ENCODE measurements around the gene CYP2C19. TPM values are rescaled to one million over a fixed set of nuclear protein-coding genes. Genes with fewer than 3 reads are reported as not detected.
"Not testable (repeated sequence)": the region's sequence is repeated elsewhere in the genome, so short reads cannot be mapped to it uniquely, and the experiment has no call there.

CYP2C19 gene
- total RNA-seq, 4 donors from 2014 or later: 23.1 to 146 (median 111) TPM

DNA sequence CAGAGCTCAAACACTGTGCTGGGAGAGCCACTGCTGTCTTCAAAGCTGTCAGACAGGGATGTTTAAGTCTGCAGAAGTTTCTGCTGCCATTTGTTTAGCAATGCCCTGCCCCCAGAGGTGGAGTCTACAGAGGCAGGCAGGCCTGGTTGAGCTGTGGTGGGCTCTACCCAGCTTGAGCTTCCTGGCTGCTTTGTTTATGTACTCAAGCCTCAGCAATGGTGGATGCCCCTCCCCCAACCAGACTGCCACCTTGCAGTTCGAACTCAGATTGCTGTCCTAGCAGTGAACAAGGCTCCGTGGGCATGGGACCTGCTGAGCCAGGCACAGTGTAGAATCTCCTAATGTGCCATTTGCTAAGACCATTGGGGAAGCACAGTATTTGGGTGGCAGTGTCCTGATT lies 4.6 kb upstream of the CYP2C19 start:
- no peak for DNase-seq
- Histone ChIP-seq H3K36me3 (no peaks in the 10 kb centered on the region), H3K27me3 (no peaks in the 10 kb centered on the region), H3K4me3 (no peak overlapping the region), H3K9me3 (no peaks in the 10 kb centered on the region), H3K4me1 (no peaks in the 10 kb centered on the region), H3K27ac (no peak overlapping the region)
- no peak for TF ChIP-seq POLR2A (IDR thresholded peaks at IDR 0.05)
- TF ChIP-seq, protein P1, sequence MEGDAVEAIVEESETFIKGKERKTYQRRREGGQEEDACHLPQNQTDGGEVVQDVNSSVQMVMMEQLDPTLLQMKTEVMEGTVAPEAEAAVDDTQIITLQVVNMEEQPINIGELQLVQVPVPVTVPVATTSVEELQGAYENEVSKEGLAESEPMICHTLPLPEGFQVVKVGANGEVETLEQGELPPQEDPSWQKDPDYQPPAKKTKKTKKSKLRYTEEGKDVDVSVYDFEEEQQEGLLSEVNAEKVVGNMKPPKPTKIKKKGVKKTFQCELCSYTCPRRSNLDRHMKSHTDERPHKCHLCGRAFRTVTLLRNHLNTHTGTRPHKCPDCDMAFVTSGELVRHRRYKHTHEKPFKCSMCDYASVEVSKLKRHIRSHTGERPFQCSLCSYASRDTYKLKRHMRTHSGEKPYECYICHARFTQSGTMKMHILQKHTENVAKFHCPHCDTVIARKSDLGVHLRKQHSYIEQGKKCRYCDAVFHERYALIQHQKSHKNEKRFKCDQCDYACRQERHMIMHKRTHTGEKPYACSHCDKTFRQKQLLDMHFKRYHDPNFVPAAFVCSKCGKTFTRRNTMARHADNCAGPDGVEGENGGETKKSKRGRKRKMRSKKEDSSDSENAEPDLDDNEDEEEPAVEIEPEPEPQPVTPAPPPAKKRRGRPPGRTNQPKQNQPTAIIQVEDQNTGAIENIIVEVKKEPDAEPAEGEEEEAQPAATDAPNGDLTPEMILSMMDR (IDR thresholded peaks at IDR 0.05): no peak

DNA sequence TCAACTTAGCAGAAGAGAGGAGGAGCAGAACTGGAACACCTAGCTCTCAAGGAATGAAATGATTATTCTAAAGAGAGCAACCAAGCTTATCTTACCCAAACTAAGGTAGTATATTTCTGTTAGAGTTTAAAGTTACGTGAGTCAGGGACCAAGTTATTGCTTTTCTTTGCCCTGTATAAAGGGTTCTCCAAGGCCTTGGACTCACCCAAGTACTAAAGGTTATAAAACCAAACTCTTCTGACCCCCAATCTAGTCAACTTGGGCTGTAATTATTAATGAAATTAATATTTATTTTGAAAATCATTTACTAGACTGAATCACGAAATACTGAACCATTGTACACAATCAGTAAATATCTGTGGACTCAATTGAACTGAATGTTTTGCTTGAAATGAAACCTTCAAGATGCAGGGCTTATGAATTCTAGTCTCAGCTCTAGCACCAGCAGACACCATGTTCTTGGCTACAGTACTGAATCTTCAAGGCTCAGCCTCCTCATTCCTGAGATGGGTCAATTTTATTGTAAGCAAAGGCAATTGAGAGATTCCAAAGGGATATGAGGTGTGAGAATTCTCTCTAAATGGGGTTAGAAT lies 1.8 kb upstream of the CYP2C19 start:
- Histone ChIP-seq H3K27ac (no peak overlapping the region), H3K27me3 (no peaks in the 10 kb centered on the region), H3K36me3 (no peaks in the 10 kb centered on the region), H3K4me1 (no peaks in the 10 kb centered on the region), H3K4me3 (no peak overlapping the region), H3K9me3 (no peaks in the 10 kb centered on the region)
- DNase-seq: no peak
- no peak for TF ChIP-seq POLR2A (IDR thresholded peaks at IDR 0.05)
- TF ChIP-seq, protein P1 (IDR thresholded peaks at IDR 0.05): no peak

DNA sequence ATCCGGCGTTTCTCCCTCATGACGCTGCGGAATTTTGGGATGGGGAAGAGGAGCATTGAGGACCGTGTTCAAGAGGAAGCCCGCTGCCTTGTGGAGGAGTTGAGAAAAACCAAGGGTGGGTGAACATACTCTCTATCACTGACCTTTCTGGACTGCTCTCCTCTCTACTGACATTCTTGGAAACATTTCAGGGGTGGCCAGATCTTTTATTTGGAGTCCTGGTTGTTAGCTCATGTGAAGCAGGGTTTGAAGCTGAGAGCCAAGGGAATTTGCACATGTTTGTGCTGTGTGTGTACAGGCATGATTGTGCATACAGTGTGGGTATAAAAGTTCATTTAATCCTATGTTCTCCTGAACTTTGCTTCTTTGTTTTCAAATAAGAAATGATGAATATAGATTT lies 12.9 kb downstream of the CYP2C19 start:
- DNase-seq, H3K4me1 ChIP-seq, H3K4me3 ChIP-seq, H3K9me3 ChIP-seq, H3K36me3 ChIP-seq, H3K27ac ChIP-seq, H3K27me3 ChIP-seq: not testable (repeated sequence)

DNA sequence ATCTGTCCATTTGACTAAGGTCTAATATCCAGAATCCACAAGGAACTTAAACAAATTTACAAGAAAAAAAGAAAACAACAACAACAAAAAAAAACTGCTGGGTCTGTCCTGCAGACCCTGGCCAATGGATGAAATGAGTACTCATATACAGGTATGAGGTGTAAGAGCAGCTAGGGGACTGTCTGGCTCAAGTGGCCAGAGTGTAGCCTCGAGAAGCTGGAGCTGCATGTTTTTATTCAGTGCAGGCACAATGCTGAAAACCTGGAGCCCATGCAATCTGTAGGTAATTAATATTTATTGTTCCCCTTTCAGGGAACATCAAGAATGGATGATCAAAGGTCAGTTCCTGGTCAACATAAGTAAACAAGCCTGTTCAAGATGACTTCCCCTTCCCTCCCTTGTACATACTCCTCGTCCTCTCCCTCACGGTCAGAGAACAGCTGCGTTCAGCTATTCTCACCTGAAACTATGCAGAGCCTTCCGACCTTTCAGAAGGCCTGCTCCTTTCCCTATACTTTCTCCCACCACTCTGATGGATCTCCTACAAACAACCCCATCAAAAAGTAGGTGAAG lies 15.5 kb downstream of the CYP2C19 start:
- no peaks in the 10 kb centered on the region for H3K36me3 ChIP-seq
- H3K27ac ChIP-seq: peak overlapping the region in 2 of 4 donors; percentile 30 to 55
- no peaks in the 10 kb centered on the region for H3K4me1 ChIP-seq
- H3K4me3 ChIP-seq: no peak overlapping the region
- H3K27me3 ChIP-seq: no peaks in the 10 kb centered on the region
- no peak for TF ChIP-seq POLR2A (IDR thresholded peaks at IDR 0.05)
- TF ChIP-seq, protein P1 (IDR thresholded peaks at IDR 0.05): no peak
- no peaks in the 10 kb centered on the region for H3K9me3 ChIP-seq
- peak in 1 of 3 donors; percentile 48 for DNase-seq

DNA sequence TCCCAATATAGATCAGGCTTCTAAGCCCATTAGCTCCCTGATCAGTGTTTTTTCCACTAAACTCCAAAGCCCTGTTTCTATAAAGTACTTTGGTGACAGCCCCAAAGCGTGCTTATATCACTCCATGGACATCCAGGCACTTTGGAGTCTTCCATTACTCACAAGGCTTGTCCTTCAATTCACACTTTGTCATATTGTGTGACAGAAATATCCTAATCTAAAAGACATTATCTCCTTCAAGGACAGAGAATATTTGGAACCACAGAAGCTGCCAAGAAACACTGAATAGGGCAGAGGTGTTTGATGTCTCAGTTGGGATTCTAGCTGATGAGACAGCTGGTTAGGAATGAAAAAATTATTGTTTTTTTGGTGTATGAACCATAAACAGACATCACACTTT lies 18.4 kb downstream of the CYP2C19 start:
- TF ChIP-seq POLR2A (IDR thresholded peaks at IDR 0.05): no peak
- TF ChIP-seq, protein P1 (IDR thresholded peaks at IDR 0.05): no peak
- Histone ChIP-seq H3K36me3 (no peaks in the 10 kb centered on the region), H3K4me1 (no peaks in the 10 kb centered on the region), H3K9me3 (no peaks in the 10 kb centered on the region), H3K4me3 (no peak overlapping the region), H3K27me3 (no peaks in the 10 kb centered on the region), H3K27ac (no peak overlapping the region)
- no peak for DNase-seq

DNA sequence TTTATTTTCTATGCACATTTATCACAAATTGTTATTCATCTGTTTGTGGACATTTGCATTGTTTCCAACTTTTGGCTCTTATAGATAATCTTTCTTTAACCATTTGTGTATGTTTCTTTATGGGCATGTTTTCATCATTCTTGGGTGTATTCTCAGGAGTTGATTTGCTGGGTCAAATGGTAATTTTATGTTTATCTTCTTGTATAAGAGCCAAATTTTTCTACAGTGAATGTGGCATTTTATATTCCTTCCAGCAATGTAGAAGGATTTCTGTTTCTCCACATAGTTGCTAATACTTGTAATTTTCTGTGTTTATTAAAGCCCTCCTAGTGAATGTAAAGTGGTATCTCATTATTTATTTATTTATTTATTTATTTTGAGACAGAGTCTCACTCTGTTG lies 21.8 kb downstream of the CYP2C19 start:
- Histone ChIP-seq H3K4me1 (no peaks in the 10 kb centered on the region), H3K4me3 (no peak overlapping the region), H3K9me3 (no peaks in the 10 kb centered on the region), H3K36me3 (no peaks in the 10 kb centered on the region), H3K27me3 (no peaks in the 10 kb centered on the region), H3K27ac (no peak overlapping the region)
- TF ChIP-seq, protein P1 (IDR thresholded peaks at IDR 0.05): no peak
- no peak for TF ChIP-seq POLR2A (IDR thresholded peaks at IDR 0.05)
- no peak for DNase-seq

All from Peyer's patch (tissue), 4 donors.